Muscle layer of colon (tissue), 2 donors: ENCODE results near the gene CSF2.

Source experiments
- H3K27ac ChIP-seq: one replicate; pipeline ENCODE4 v1.7.0; 2013; ENCODE audit warnings: low read depth, mild to moderate bottlenecking, low read length, moderate library complexity
- H3K27me3 ChIP-seq, 2 donors: one replicate each; pipeline ENCODE4 v1.7.0; 2013; ENCODE audit warnings: low read length in 2 of 2, mild to moderate bottlenecking in 2 of 2; ENCODE audit not compliant: insufficient read depth in 2 of 2, control insufficient read depth in 1 of 2
- H3K36me3 ChIP-seq: one replicate; pipeline ENCODE4 v1.7.0; 2013; ENCODE audit warnings: mild to moderate bottlenecking, low read length; ENCODE audit not compliant: insufficient read depth
- H3K4me1 ChIP-seq: one replicate; pipeline ENCODE4 v1.7.0; 2013; ENCODE audit warnings: mild to moderate bottlenecking, low read length; ENCODE audit not compliant: insufficient read depth
- H3K4me3 ChIP-seq, 2 donors: one replicate each; pipeline ENCODE4 v1.7.0; 2013; ENCODE audit warnings: low read length in 2 of 2, low read depth in 1 of 2, mild to moderate bottlenecking in 1 of 2, moderate library complexity in 1 of 2
- H3K9ac ChIP-seq: one replicate; pipeline ENCODE4 v1.7.0; 2013; ENCODE audit warnings: low read length
- H3K9me3 ChIP-seq: one replicate; pipeline ENCODE4 v1.7.0; 2013; ENCODE audit warnings: mild to moderate bottlenecking, low read length
- donor health status: abdominal sarcoma.
- donor health status: Adenocarcinoma of cecum.

Gene CSF2

DNA sequence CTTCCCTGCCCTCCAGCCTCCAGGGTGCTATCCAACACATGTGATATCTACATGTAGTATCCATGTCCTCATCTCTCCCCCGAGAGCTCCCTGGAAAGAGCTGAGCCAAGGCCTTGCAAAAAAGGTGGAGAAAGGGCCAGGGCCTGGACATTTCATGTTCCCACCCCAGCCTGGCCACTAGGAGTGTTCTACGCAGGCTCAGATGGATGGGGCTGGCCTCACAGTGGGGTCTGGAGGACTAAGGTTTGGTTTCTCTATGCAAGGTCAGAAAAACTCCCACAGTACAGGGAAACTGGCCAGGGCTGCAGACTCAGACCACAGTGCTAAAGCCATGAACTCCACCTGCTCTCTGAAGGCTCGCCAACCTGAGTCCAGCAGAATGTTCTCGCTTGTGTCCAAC lies 1.5 kb upstream of the CSF2 start:
- Histone ChIP-seq H3K36me3 (no peaks in the 10 kb centered on the region), H3K9me3 (no peaks in the 10 kb centered on the region), H3K27me3 (no peaks in the 10 kb centered on the region), H3K4me3 (no peak overlapping the region), H3K27ac (no peak overlapping the region), H3K4me1 (no peaks in the 10 kb centered on the region), H3K9ac (no peak overlapping the region)

DNA sequence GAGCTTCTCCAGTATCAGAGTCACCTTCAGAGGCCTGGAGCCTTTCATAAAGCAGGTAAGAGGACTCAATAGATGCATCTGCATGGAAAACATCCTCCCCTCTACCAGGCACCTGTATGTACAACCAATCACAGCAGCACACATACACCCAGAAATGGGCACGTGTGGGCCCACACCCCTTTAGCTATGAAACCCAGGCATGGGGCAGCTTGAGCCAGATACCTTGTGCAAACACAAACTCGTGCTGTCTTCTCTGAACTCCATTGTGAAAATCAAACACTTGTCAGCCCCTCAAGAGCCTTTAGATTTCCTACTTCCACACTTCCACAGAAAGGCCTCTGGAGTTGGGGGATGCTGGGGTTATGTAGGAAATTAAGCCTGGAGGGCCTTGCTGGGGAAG lies 1.1 kb upstream of the CSF2 start:
- no peak overlapping the region for H3K9ac ChIP-seq
- H3K4me1 ChIP-seq: no peaks in the 10 kb centered on the region
- H3K27ac ChIP-seq: no peak overlapping the region
- no peaks in the 10 kb centered on the region for H3K9me3 ChIP-seq
- H3K36me3 ChIP-seq: no peaks in the 10 kb centered on the region
- no peaks in the 10 kb centered on the region for H3K27me3 ChIP-seq
- H3K4me3 ChIP-seq: no peak overlapping the region

DNA sequence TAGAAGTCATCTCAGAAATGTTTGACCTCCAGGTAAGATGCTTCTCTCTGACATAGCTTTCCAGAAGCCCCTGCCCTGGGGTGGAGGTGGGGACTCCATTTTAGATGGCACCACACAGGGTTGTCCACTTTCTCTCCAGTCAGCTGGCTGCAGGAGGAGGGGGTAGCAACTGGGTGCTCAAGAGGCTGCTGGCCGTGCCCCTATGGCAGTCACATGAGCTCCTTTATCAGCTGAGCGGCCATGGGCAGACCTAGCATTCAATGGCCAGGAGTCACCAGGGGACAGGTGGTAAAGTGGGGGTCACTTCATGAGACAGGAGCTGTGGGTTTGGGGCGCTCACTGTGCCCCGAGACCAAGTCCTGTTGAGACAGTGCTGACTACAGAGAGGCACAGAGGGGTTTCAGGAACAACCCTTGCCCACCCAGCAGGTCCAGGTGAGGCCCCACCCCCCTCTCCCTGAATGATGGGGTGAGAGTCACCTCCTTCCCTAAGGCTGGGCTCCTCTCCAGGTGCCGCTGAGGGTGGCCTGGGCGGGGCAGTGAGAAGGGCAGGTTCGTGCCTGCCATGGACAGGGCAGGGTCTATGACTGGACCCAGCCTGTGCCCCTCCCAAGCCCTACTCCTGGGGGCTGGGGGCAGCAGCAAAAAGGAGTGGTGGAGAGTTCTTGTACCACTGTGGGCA lies 642 bp downstream of the CSF2 start:
- Histone ChIP-seq H3K9ac (no peak overlapping the region), H3K27ac (no peak overlapping the region), H3K4me3 (no peak overlapping the region), H3K27me3 (no peaks in the 10 kb centered on the region), H3K4me1 (no peaks in the 10 kb centered on the region), H3K9me3 (no peaks in the 10 kb centered on the region), H3K36me3 (no peaks in the 10 kb centered on the region)

DNA sequence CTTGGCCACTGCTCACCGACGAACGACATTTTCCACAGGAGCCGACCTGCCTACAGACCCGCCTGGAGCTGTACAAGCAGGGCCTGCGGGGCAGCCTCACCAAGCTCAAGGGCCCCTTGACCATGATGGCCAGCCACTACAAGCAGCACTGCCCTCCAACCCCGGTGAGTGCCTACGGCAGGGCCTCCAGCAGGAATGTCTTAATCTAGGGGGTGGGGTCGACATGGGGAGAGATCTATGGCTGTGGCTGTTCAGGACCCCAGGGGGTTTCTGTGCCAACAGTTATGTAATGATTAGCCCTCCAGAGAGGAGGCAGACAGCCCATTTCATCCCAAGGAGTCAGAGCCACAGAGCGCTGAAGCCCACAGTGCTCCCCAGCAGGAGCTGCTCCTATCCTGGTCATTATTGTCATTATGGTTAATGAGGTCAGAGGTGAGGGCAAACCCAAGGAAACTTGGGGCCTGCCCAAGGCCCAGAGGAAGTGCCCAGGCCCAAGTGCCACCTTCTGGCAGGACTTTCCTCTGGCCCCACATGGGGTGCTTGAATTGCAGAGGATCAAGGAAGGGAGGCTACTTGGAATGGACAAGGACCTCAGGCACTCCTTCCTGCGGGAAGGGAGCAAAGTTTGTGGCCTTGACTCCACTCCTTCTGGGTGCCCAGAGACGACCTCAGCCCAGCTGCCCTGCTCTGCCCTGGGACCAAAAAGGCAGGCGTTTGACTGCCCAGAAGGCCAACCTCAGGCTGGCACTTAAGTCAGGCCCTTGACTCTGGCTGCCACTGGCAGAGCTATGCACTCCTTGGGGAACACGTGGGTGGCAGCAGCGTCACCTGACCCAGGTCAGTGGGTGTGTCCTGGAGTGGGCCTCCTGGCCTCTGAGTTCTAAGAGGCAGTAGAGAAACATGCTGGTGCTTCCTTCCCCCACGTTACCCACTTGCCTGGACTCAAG lies 1.5 kb downstream of the CSF2 start:
- no peak overlapping the region for H3K27ac ChIP-seq
- no peak overlapping the region for H3K9ac ChIP-seq
- no peaks in the 10 kb centered on the region for H3K27me3 ChIP-seq
- H3K36me3 ChIP-seq: no peaks in the 10 kb centered on the region
- no peak overlapping the region for H3K4me3 ChIP-seq
- no peaks in the 10 kb centered on the region for H3K4me1 ChIP-seq
- H3K9me3 ChIP-seq: no peaks in the 10 kb centered on the region

DNA sequence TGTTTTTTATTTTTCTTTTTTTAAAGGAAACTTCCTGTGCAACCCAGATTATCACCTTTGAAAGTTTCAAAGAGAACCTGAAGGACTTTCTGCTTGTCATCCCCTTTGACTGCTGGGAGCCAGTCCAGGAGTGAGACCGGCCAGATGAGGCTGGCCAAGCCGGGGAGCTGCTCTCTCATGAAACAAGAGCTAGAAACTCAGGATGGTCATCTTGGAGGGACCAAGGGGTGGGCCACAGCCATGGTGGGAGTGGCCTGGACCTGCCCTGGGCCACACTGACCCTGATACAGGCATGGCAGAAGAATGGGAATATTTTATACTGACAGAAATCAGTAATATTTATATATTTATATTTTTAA lies 2.1 kb downstream of the CSF2 start:
- Histone ChIP-seq H3K9ac (no peak overlapping the region), H3K9me3 (no peaks in the 10 kb centered on the region), H3K36me3 (no peaks in the 10 kb centered on the region), H3K27me3 (no peaks in the 10 kb centered on the region), H3K4me3 (no peak overlapping the region), H3K4me1 (no peaks in the 10 kb centered on the region), H3K27ac (no peak overlapping the region)

DNA sequence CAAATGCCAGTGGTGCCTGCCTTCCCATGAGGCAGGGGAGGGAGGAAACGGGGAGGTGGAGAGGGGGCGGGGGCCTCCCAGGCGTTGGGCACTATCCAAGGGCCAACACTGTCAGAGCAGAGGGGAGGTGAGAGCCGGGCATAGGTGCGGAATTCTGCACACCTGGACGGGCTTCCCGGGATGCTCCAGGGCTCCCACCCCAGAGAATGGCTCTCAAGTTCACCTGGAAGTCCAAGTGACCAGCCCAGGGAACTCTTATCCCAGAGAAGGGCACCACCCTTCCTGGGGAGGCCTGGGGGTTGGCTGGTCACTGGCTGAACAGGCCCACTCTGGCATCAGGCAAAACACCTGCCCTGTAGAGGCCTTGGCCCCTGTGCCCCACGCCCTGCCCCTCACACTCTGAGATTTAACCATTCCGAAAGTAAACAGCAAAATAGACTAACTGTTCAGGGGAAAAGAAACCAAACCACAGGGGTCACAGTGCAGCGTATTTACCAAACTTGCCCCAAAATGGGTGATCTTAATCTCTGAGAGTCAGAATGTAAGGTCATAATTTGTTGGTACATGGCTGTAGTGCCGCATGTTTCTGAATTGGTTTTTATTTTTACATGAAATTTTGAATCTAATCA lies 2.7 kb downstream of the CSF2 start:
- Histone ChIP-seq H3K27ac (no peak overlapping the region), H3K36me3 (no peaks in the 10 kb centered on the region), H3K27me3 (no peaks in the 10 kb centered on the region), H3K4me1 (no peaks in the 10 kb centered on the region), H3K9ac (no peak overlapping the region), H3K9me3 (no peaks in the 10 kb centered on the region), H3K4me3 (no peak overlapping the region)

DNA sequence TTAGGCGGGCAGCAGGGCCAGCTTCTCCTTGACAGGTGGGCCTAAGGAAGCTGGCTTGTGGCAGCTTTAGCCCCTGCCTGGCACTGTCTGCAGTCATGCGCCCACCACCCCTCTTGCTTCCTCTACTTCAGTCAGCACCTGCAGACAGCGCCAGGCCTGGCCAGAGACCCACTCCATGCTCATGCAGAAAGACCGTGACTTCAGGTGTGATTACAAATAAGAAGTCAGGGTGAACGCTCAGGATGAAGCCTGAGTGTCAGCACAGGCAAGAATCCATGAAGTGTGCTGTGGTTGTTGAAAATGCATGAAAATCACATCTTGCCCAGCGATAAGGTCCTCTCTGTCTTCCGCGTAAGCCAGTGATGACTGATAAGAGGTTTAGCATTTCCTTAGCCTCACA lies 3.4 kb downstream of the CSF2 start:
- Histone ChIP-seq H3K4me3 (no peak overlapping the region), H3K27ac (no peak overlapping the region), H3K36me3 (no peaks in the 10 kb centered on the region), H3K9ac (no peak overlapping the region), H3K9me3 (no peaks in the 10 kb centered on the region), H3K27me3 (no peaks in the 10 kb centered on the region), H3K4me1 (no peaks in the 10 kb centered on the region)

DNA sequence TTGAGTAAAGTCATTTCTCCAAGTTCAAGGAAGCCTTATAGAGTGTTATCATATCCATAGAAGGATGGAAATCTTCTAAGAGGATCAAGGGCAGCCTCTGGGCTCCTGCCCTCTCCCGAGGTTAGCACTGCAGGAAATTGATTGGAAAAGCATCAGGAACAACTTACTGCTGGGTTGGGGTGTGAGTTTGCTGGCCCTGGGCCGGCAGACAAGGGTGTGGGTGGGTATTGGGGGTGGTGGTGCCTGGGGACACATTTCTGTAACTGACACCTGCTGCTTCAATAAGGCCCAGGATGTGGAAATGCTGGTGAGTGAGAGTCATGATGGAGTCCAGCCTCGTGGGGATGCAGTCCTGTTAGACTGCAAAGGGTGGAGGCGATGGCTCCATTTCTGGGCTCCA lies 5.5 kb downstream of the CSF2 start:
- H3K4me3 ChIP-seq: no peak overlapping the region
- H3K4me1 ChIP-seq: no peaks in the 10 kb centered on the region
- H3K36me3 ChIP-seq: no peaks in the 10 kb centered on the region
- no peaks in the 10 kb centered on the region for H3K27me3 ChIP-seq
- no peak overlapping the region for H3K9ac ChIP-seq
- H3K27ac ChIP-seq: no peak overlapping the region
- no peaks in the 10 kb centered on the region for H3K9me3 ChIP-seq

DNA sequence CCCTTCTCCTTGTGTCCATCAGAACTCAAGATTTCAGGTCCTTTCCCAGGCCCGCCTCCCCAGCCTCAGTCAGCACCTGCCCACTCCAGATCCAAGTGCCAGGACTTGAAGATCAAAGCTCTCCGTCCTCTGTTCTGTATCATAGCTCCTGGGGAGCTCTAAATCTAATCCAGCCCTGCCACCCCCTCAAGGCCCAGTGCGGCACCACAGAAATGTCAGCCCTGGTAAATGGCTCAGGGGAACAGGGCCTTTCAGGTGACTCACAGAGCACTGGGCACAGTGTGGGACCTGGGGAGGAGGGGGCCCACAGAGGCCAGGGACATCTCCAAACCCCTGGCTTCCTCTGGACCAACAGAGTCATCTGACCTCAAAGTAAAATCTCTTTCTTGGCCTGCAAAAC lies 6.0 kb downstream of the CSF2 start:
- no peak overlapping the region for H3K9ac ChIP-seq
- no peaks in the 10 kb centered on the region for H3K4me1 ChIP-seq
- H3K27ac ChIP-seq: no peak overlapping the region
- H3K4me3 ChIP-seq: no peak overlapping the region
- H3K9me3 ChIP-seq: no peaks in the 10 kb centered on the region
- H3K27me3 ChIP-seq: no peaks in the 10 kb centered on the region
- H3K36me3 ChIP-seq: no peaks in the 10 kb centered on the region

DNA sequence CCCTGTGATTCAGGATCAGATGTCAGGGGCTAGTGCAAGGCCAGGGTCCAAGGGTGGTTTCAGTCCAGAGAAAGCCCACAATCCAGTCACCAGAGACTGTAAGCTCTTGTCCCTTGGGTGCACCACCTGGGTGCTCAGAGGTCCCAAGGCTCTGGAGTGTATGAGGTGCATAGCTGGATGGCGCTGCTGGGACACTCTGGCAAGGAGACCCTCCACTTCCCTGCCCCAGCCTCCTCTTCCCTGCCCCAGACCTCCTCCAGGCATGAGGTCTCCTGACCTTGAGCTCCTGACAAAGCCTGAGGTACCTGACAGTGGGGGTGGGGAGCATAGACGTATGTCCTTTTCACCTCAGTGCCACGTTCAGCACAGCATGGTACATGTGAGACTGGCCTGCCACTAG lies 7.0 kb downstream of the CSF2 start:
- Histone ChIP-seq H3K36me3 (no peaks in the 10 kb centered on the region), H3K4me1 (no peaks in the 10 kb centered on the region), H3K9ac (no peak overlapping the region), H3K9me3 (no peaks in the 10 kb centered on the region), H3K4me3 (no peak overlapping the region), H3K27ac (no peak overlapping the region), H3K27me3 (no peaks in the 10 kb centered on the region)

DNA sequence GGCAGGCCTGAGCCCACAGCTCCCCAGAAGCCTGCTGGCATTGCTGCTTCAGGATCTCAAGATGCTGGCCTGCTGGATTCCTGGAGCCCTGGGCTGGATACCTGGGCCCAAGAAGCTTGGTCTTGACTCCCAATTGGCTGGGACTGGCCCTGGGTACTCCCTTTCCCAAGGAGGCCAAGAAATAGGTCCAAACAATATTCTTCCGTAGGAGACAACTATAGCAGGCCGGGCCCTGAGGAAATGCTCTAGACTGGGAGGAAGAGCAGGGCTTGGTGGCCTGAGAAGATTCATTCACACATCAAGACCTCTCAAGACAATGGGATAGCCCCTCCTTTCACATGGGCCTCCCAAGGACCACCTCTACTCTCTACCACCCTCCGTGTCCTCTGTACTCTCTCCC lies 7.9 kb downstream of the CSF2 start:
- H3K4me3 ChIP-seq: no peak overlapping the region
- no peaks in the 10 kb centered on the region for H3K9me3 ChIP-seq
- peaks cover 7% of the 10 kb centered on the region for H3K4me1 ChIP-seq
- no peaks in the 10 kb centered on the region for H3K27me3 ChIP-seq
- H3K9ac ChIP-seq: no peak overlapping the region
- H3K27ac ChIP-seq: no peak overlapping the region
- H3K36me3 ChIP-seq: no peaks in the 10 kb centered on the region
